Smooth muscle cell (in vitro differentiated cells): ENCODE measurements around the gene MYLK4. TPM values are rescaled to one million over a fixed set of nuclear protein-coding genes. Genes with fewer than 3 reads are reported as not detected.

Experiments used
- DNase-seq: peaks from one replicate; lab custom pipeline; 2025; ENCODE audit not compliant: unreplicated experiment; lab: John Stamatoyannopoulos, UW
- H2AFZ ChIP-seq: fragments of 200-600 bp; sonication (generic); 2 replicates; pipeline ENCODE4 v1.6.0; 2016; ENCODE audit warnings: antibody characterized with exemption, low read depth, mild to moderate bottlenecking
- H3F3A ChIP-seq: fragments of 200-600 bp; sonication (generic); 2 replicates; pipeline ENCODE4 v1.6.0; 2017; ENCODE audit warnings: antibody characterized with exemption, low read depth
- H3K27ac ChIP-seq: fragments of 200-600 bp; sonication (generic); 2 replicates; pipeline ENCODE4 v1.5.1; 2016; ENCODE audit warnings: low read depth, mild to moderate bottlenecking
- H3K27me3 ChIP-seq: fragments of 200-600 bp; sonication (generic); 2 replicates; pipeline ENCODE4 v1.6.1; 2016; ENCODE audit warnings: low read depth, mild to moderate bottlenecking
- H3K36me3 ChIP-seq: fragments of 200-600 bp; sonication (generic); 2 replicates; pipeline ENCODE4 v1.5.1; 2016; ENCODE audit warnings: low read depth
- H3K4me1 ChIP-seq: fragments of 200-600 bp; sonication (generic); 2 replicates; pipeline ENCODE4 v1.5.1; 2016; ENCODE audit warnings: low read depth
- H3K4me2 ChIP-seq: fragments of 200-600 bp; sonication (generic); 2 replicates; pipeline ENCODE4 v1.6.0; 2016; ENCODE audit warnings: mild to moderate bottlenecking
- H3K4me3 ChIP-seq: fragments of 200-600 bp; sonication (generic); 2 replicates; pipeline ENCODE4 v1.5.1; 2016; ENCODE audit warnings: mild to moderate bottlenecking
- H3K79me2 ChIP-seq: fragments of 200-600 bp; sonication (generic); 2 replicates; pipeline ENCODE4 v1.6.0; 2016; ENCODE audit warnings: low read depth, mild to moderate bottlenecking
- H3K9ac ChIP-seq: fragments of 200-600 bp; sonication (generic); 2 replicates; pipeline ENCODE4 v1.6.0; 2016; ENCODE audit warnings: low read depth
- H3K9me3 ChIP-seq: fragments of 200-600 bp; sonication (generic); replicated peaks from 2 replicates; pipeline ENCODE4 v1.5.1; 2016; ENCODE audit warnings: low read depth
- H4K20me1 ChIP-seq: fragments of 200-600 bp; sonication (generic); 2 replicates; pipeline ENCODE4 v1.6.0; 2016; ENCODE audit warnings: low read depth
- CTCF ChIP-seq: fragments of 200-600 bp; sonication (generic); IDR thresholded peaks from 2 replicates; pipeline ENCODE4 v1.5.1; 2017; ENCODE audit warnings: borderline replicate concordance, mild to moderate bottlenecking, antibody characterized with exemption; ENCODE audit not compliant: insufficient read depth, poor library complexity, severe bottlenecking
- WGBS: methylation state at CpG from one replicate; pipeline ENCODE4 v1.1.7; 2016; ENCODE audit warnings: low lambda C conversion rate; 5-methylcytosine and 5-hydroxymethylcytosine counted together
- polyA plus RNA-seq: library from polyadenylated mRNA; unstranded; fragments of >200 nt; fragmentation: Nextera tagmentation; extraction: Ambion mirVana; gene quantifications from 2 replicates; pipeline ENCODE4 v1.2.1, GENCODE V29; 2016
- total RNA-seq: library from RNA; depleted of rRNA; stranded (reverse); fragments of >200 nt; gene quantifications from 2 replicates; pipeline ENCODE4 v1.2.3, GENCODE V29; 2014

Gene MYLK4
- total and polyA plus RNA-seq, 2 experiments from 2014 or later, result 0.21 to 0.90 TPM

GRCh38 chr6:2794171-2794730, 43.5 kb upstream of the MYLK4 start:
- H3K4me1 ChIP-seq, result no peaks in the 10 kb centered on the region
- H3K27me3 ChIP-seq, result no peaks in the 10 kb centered on the region
- H3K4me2 ChIP-seq, result no peak overlapping the region
- 23% methylated on average over 5 of the region's 5 CpGs for WGBS
- H3K9me3 ChIP-seq, result no peaks in the 10 kb centered on the region
- no peaks in the 10 kb centered on the region for H3K36me3 ChIP-seq
- no peak overlapping the region for H3K27ac ChIP-seq
- no peak overlapping the region for H3K9ac ChIP-seq
- no peak for TF ChIP-seq CTCF
- no peak for DNase-seq
- peaks cover 2% of the 10 kb centered on the region for H3K79me2 ChIP-seq
- H3F3A ChIP-seq, result peaks cover 9% of the 10 kb centered on the region
- H2AFZ ChIP-seq, result no peak overlapping the region
- H4K20me1 ChIP-seq, result peaks cover 5% of the 10 kb centered on the region
- H3K4me3 ChIP-seq, result no peak overlapping the region

GRCh38 chr6:2793534-2794151, 42.9 kb upstream of the MYLK4 start:
- Histone ChIP-seq H3K27me3 (no peaks in the 10 kb centered on the region), H3F3A (peaks cover 9% of the 10 kb centered on the region), H3K27ac (no peak overlapping the region), H3K79me2 (peaks cover 2% of the 10 kb centered on the region), H3K4me3 (no peak overlapping the region), H2AFZ (no peak overlapping the region), H4K20me1 (peaks cover 9% of the 10 kb centered on the region), H3K9me3 (no peaks in the 10 kb centered on the region), H3K4me1 (no peaks in the 10 kb centered on the region), H3K9ac (no peak overlapping the region), H3K36me3 (no peaks in the 10 kb centered on the region), H3K4me2 (no peak overlapping the region)
- WGBS, result 94% methylated on average over 9 of the region's 9 CpGs
- no peak for DNase-seq
- TF ChIP-seq CTCF, result no peak

GRCh38 chr6:2792330-2793110, 41.8 kb upstream of the MYLK4 start:
- Histone ChIP-seq H3K36me3 (no peaks in the 10 kb centered on the region), H2AFZ (no peak overlapping the region), H3K9ac (no peak overlapping the region), H3F3A (peaks cover 16% of the 10 kb centered on the region), H3K27ac (no peak overlapping the region), H3K4me1 (no peaks in the 10 kb centered on the region), H3K4me2 (no peak overlapping the region), H3K27me3 (no peaks in the 10 kb centered on the region), H4K20me1 (peaks cover 9% of the 10 kb centered on the region), H3K79me2 (peaks cover 2% of the 10 kb centered on the region), H3K9me3 (no peaks in the 10 kb centered on the region), H3K4me3 (no peak overlapping the region)
- DNase-seq, result no peak
- WGBS, result 90% methylated on average over 17 of the region's 17 CpGs
- no peak for TF ChIP-seq CTCF
